Activated CD4-positive, alpha-beta T cell treated with anti-CD3 and anti-CD28 coated beads, Interleukin-2, Interleukin-4, amounts not matched to agents 100 ng/mL and 50 ng/mL, durations not matched to agents 16 hours and 8 hours (primary cell): ENCODE measurements around the gene ZNF710.
"Not testable (repeated sequence)": the region's sequence is repeated elsewhere in the genome, so short reads cannot be mapped to it uniquely, and the experiment has no call there.

Experiments
- DNase-seq: peaks from one replicate; pipeline ENCODE4 v3.0.0-alpha.2; 2020; ENCODE audit warnings: low spot score

Gene ZNF710

GRCh38 chr15:90060797-90061196 lies 59.7 kb downstream of the ZNF710 start:
- no peak for DNase-seq

DNA sequence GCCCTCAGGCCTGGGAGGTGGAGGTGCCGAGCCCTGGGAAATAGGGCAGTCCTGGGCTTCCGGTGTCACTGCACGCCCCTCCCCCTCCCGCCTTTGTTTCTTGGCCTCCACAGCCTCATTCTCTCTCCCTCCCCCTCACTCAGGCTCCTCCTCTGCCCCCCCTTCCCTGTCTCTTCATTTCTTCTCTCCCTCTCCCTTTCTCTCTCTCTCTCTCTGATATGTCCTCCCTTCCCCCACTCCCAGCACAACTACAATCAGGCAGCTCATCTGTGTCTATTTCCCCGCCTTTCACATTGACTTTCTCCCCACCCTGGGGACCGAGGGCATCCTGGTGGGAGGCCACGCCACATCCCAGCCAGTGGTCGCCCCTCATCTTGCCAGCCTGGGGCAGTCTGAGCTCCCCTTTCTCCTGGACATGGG lies 60.9 kb downstream of the ZNF710 start:
- peak; percentile 26 for DNase-seq

- DNase-seq: no peak
Observed at GRCh38 chr15:90062462-90062932, 61.4 kb downstream of the ZNF710 start.

GRCh38 chr15:90062973-90063769 lies 62.0 kb downstream of the ZNF710 start:
- DNase-seq: no peak

GRCh38 chr15:90063770-90064247 lies 62.7 kb downstream of the ZNF710 start:
- DNase-seq: no peak

GRCh38 chr15:90064911-90065681 lies 64.0 kb downstream of the ZNF710 start:
- DNase-seq: no peak

DNA sequence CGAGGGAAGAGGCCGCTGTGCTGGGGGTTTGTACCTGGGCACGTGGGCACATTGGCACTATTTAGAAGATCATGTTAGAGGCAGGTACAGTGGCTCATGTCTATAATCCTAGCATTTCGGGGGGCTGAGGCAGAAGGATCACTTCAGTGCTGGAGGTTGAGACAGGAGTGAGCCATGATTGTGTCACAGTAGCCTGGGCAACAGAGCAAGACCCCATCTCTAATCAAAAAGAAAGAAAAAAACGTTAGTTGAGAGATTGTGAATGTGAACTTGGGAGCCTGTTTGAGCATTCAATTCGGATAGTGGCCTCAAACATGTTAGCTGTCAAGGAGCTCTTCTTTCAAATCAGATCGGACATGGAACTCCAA lies 64.5 kb downstream of the ZNF710 start:
- DNase-seq: no peak

DNA sequence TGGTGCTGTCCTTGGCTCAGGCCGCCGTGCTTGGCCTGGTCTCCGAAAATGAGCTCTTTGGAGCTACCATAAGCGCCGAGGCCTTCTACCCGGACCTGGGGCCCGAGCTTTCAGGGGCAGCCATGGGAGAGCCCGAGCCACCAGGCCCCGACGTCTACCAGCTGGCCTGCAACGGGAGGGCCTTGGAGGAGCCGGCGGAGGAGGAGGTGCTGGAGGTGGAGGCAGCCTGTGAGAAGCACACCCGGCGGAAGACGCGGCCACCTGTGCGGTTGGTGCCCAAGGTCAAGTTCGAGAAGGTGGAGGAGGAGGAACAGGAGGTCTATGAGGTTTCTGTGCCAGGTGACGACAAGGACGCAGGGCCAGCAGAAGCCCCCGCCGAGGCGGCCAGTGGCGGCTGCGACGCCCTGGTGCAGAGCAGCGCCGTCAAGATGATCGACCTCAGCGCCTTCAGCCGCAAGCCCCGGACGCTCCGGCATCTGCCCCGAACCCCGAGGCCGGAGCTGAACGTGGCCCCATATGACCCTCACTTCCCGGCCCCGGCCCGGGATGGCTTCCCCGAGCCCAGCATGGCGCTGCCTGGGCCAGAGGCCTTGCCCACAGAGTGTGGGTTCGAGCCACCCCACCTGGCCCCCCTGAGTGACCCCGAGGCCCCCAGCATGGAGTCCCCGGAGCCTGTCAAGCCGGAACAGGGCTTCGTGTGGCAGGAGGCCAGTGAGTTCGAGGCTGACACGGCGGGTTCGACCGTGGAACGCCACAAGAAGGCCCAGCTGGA lies 66.2 kb downstream of the ZNF710 start:
- no peak for DNase-seq

GRCh38 chr15:90067953-90068606 lies 67.0 kb downstream of the ZNF710 start:
- DNase-seq: no peak

GRCh38 chr15:90070623-90071022 lies 69.5 kb downstream of the ZNF710 start:
- not testable (repeated sequence) for DNase-seq

- DNase-seq: peak; percentile 75
Observed at GRCh38 chr15:90071220-90071807, 70.2 kb downstream of the ZNF710 start.

DNA sequence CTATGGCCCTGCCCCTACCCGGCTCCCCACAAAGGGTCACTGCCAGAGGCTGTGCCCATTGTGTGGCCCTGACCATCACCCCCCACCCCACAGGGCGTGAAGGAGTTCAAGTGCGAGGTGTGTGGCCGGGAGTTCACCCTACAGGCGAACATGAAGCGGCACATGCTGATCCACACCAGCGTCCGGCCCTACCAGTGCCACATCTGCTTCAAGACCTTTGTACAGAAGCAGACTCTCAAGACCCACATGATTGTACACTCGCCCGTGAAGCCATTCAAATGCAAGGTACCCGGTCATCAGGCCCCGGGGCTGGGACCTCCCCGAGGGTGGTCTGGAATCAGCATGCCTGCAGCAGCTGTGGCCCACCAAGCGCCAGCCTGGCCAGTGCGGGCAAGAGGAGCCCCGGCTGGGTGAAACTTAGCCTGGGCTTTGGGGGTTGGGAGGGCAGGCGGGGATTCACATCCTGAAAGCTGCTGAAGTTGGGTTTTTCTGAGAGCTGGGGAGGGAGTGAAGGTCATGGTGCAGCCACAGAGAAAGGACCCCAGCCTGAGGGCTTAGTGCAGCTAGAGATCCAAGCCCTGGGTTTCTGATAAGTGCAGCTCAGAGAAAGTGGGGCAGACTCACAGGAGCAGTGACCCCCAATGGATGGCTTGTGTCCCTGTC lies 72.0 kb downstream of the ZNF710 start:
- no peak for DNase-seq

DNA sequence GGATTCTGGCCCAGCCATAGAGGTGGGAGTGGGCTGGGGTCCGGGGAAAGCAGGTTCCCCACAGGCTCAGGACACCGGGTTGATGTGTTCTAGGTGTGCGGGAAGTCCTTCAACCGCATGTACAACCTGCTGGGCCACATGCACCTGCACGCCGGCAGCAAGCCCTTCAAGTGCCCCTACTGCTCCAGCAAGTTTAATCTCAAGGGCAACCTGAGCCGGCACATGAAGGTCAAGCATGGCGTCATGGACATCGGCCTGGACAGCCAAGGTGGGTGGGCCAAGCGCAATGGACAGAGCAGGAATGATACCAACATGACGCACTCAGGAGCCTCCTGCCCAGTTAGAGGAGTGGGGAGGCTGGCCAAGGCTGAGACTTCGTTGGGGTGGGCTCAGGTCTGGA lies 72.9 kb downstream of the ZNF710 start:
- DNase-seq: no peak

GRCh38 chr15:90074916-90075315 lies 73.8 kb downstream of the ZNF710 start:
- no peak for DNase-seq

DNA sequence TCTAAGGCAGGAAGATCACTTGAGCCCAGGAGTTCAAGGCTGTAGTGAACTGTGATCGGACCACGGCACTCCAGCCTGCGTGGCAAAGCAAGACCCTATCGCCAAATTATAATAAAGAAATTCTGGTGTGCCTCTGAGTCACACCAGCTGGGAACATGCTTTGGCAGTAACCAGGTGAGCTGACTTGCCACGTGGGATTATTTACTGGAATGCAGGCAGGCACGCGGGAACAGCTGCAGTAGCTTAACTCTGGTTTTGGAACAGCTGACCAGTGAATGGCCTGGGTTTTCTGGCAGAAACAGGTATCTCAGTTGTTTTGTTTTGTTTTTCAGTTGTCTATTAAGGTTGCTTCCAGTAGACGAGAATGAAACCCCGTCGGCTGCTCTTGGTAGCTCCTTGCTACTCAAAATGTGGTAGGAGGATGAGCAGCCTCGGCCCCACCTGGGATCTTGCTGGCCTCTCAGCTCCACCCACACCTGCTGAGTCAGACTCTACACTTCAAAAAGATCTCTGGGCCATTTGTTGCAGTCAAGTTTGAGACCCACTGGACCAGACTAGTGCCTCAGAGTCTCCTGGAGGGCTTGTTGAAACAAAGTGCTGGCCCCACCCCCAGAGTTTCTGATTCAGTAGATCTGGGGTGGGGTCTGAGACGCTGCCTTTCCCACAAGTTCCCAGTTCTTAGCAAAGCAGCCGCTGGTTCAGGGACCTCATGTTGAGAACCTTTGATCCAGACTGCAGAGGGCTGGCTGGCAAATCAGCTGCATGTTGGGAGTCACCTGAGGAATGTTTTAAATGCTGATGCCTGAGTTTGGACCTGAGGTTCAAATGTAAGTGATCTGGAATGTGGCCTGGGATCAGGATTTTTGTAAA lies 74.5 kb downstream of the ZNF710 start:
- DNase-seq: no peak

GRCh38 chr15:90076716-90077115 lies 75.6 kb downstream of the ZNF710 start:
- no peak for DNase-seq

DNA sequence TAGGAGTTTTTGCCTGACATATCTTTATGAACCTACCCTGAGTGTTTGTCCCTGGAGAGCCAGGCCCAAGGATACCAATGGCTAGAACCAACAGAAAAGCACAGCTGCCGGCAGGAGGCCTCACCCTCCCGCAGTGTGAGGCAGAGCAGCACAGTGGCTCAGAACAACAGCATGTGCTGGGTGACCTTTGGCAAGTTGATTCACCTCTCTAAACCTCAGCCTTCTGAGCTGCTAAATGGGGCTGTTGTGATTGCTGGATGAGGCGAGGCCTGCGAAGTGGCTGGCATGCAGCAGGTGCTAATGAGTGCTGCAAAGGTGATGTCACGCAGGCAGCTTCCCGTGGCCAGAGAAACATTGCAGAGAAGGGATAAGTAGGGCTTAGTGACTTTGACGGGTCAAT lies 77.8 kb downstream of the ZNF710 start:
- no peak for DNase-seq

DNA sequence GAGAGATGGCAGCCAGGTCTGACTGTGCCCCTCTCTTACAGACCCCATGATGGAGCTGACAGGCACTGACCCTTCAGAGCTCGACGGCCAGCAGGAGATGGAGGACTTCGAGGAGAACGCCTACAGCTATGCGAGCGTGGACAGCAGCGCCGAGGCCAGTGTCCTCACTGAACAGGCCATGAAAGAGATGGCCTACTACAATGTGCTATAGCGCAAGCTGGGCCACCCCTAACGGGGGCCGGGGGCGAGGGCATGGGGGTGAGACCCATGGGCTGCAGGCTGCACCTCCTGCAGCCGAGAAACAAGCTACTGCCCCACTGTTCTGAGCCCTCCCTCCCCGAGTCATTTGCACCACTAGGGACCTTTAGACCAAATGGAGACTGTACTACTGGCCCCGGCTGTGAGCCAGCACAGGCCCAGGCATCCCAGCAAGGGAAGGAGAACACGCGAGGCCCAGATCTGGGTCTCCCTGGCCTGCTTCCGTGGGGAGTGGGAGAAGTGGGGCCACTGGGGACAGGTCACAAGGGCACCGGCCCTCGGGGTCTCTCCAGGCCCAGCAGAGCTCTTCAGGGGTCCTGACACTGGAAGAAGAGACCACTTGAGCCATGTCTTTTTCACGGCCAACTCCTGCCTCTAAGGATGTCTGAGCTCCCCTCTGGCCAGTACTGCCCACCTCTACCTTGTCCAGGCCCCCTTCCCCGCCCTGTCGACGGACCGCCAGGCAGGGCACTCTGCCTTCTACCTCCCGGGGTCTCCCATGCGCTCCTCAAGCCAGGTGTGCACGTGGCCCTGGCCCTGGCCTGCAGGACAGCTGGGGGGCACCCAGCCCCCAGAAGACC lies 78.7 kb downstream of the ZNF710 start:
- no peak for DNase-seq

GRCh38 chr15:90080458-90080755 lies 79.3 kb downstream of the ZNF710 start:
- DNase-seq: no peak
